Panc1 (cell line): ENCODE results near the gene PRDM12. TPM values are rescaled to one million over a fixed set of nuclear protein-coding genes. Genes with fewer than 3 reads are reported as not detected.

Experiments used
- ATAC-seq: fragments of 200-7000 bp; cut with Tn5 transposase; 2 replicates; pipeline ENCODE4 v1.9.1; 2020; ENCODE audit warnings: mild to moderate bottlenecking, moderate library complexity
- BruUV-seq: library from RNA; stranded (reverse); fragments of 400-500 nt; replicated peaks from 2 replicates; lab custom pipeline; 2021; lab: Mats Ljungman, UMichigan
- CTCF ChIA-PET: fragments of 300-600 bp; sonication (Branson Sonifier 250); formaldehyde crosslinking; loops from one replicate; lab custom pipeline; 2022; ENCODE audit warnings: antibody characterized with exemption; lab: Charles Lee
- POLR2A ChIA-PET: fragments of 300-600 bp; sonication (Branson Sonifier 250); formaldehyde crosslinking; loops from one replicate; lab custom pipeline; 2022; ENCODE audit warnings: antibody characterized with exemption; lab: Charles Lee
- DNase-seq: peaks from one replicate; pipeline ENCODE4 v3.0.0-alpha.2; 2010; ENCODE audit warnings: low read depth, low spot score
- H3K27ac ChIP-seq: 2 replicates; pipeline ENCODE4 v1.5.1; 2011; ENCODE audit warnings: mild to moderate bottlenecking, low read length, inconsistent platforms
- H3K27me3 ChIP-seq: fragments of 200-500 bp; sonication (Bioruptor generic); 2 replicates; pipeline ENCODE4 v1.6.0; 2014; ENCODE audit warnings: low read length, inconsistent platforms; ENCODE audit not compliant: control insufficient read depth, insufficient read depth
- H3K36me3 ChIP-seq: fragments of 200-500 bp; sonication (Bioruptor generic); 2 replicates; pipeline ENCODE4 v1.5.1; 2014; ENCODE audit warnings: inconsistent platforms, mild to moderate bottlenecking, low read length, moderate library complexity; ENCODE audit not compliant: control insufficient read depth, insufficient read depth
- H3K4me1 ChIP-seq: 2 replicates; pipeline ENCODE4 v1.5.1; 2011; ENCODE audit warnings: inconsistent platforms, mild to moderate bottlenecking, low read length, moderate library complexity; ENCODE audit not compliant: control insufficient read depth, insufficient read depth
- H3K4me3 ChIP-seq, 2 experiments: 2 replicates each; pipeline ENCODE4 v1.5.1; 2011 to 2012; ENCODE audit warnings: low read depth in 2 of 2, low read length in 2 of 2, mild to moderate bottlenecking in 2 of 2, inconsistent platforms in 1 of 2, moderate library complexity in 1 of 2
- H3K9me3 ChIP-seq: fragments of 200-500 bp; sonication (Bioruptor generic); 2 replicates; pipeline ENCODE4 v1.5.1; 2014; ENCODE audit warnings: low read depth, mild to moderate bottlenecking, inconsistent platforms, low read length, moderate library complexity; ENCODE audit not compliant: control insufficient read depth, insufficient read depth
- POLR2AphosphoS5 ChIP-seq: IDR thresholded peaks from 2 replicates; pipeline ENCODE4 v1.6.1; 2012; ENCODE audit warnings: mild to moderate bottlenecking, low read depth, low read length, moderate library complexity
- SIN3A ChIP-seq: IDR thresholded peaks from 2 replicates; pipeline ENCODE4 v1.6.1; 2012; ENCODE audit warnings: low read depth, mild to moderate bottlenecking, low read length, moderate library complexity, borderline replicate concordance; ENCODE audit not compliant: insufficient read depth
- TCF7L2 ChIP-seq: IDR thresholded peaks from 2 replicates; pipeline ENCODE4 v1.6.1; 2011; ENCODE audit warnings: mild to moderate bottlenecking, low read depth, low read length, inconsistent platforms
- in situ Hi-C: cut with HindIII; loops from 2 replicates; pipeline ENCODE4 v1.10.0; 2016; ENCODE audit warnings: low sequenced_read_pairs, low pct_unique_long_range_greater_than_20kb
- intact Hi-C: fragments of 100-400 bp; cut with micrococcal nuclease; formaldehyde crosslinking; loops from one replicate; pipeline ENCODE4 v1.10.0; 2022; ENCODE audit not compliant: unreplicated experiment
- total RNA-seq: library from RNA; stranded (reverse); gene quantifications from one replicate; pipeline ENCODE4 v1.2.1, GENCODE V29; 2021; ENCODE audit not compliant: unreplicated experiment
- TF ChIP-seq, protein P1 (sequence below), 2 experiments: IDR thresholded peaks; 2 replicates each; pipeline ENCODE4 v1.6.1; 2011 to 2012; ENCODE audit warnings: low read depth in 2 of 2, control low read depth in 1 of 2, low read length in 1 of 2, mild to moderate bottlenecking in 1 of 2, moderate library complexity in 1 of 2; ENCODE audit not compliant: insufficient read depth in 1 of 2
- TF ChIP-seq, protein P2 (sequence below): fragments of 450-650 bp; IDR thresholded peaks from 2 replicates; pipeline ENCODE4 v1.5.1; 2017; ENCODE audit warnings: mild to moderate bottlenecking

Gene PRDM12
- total RNA-seq, 1 experiment from 2014 or later = 0.08 TPM

DNA sequence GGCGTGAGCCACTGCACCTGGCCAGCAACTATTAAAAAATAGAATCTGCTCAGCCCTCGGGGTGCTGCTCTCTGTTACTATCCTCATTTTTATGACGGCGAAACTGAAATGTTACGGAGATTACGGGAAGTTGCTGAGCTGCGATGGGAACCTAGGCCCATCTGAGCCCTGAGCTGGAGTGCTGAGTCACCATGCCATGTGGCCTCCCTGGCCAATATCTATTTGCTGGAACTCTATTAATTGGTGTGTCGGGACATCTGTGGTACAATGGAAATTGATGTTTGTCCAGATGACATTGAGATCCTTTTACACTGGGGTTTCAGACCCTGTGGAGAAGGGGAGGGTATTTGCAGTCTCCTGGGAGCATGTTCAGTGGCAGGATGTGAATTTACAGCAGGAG, 8.1 kb downstream of the PRDM12 start:
- H3K27ac ChIP-seq = no peak overlapping the region
- H3K36me3 ChIP-seq = no peaks in the 10 kb centered on the region
- ChIA-PET CTCF (no interaction called here), POLR2A (no interaction called here)
- TF ChIP-seq, protein P1, sequence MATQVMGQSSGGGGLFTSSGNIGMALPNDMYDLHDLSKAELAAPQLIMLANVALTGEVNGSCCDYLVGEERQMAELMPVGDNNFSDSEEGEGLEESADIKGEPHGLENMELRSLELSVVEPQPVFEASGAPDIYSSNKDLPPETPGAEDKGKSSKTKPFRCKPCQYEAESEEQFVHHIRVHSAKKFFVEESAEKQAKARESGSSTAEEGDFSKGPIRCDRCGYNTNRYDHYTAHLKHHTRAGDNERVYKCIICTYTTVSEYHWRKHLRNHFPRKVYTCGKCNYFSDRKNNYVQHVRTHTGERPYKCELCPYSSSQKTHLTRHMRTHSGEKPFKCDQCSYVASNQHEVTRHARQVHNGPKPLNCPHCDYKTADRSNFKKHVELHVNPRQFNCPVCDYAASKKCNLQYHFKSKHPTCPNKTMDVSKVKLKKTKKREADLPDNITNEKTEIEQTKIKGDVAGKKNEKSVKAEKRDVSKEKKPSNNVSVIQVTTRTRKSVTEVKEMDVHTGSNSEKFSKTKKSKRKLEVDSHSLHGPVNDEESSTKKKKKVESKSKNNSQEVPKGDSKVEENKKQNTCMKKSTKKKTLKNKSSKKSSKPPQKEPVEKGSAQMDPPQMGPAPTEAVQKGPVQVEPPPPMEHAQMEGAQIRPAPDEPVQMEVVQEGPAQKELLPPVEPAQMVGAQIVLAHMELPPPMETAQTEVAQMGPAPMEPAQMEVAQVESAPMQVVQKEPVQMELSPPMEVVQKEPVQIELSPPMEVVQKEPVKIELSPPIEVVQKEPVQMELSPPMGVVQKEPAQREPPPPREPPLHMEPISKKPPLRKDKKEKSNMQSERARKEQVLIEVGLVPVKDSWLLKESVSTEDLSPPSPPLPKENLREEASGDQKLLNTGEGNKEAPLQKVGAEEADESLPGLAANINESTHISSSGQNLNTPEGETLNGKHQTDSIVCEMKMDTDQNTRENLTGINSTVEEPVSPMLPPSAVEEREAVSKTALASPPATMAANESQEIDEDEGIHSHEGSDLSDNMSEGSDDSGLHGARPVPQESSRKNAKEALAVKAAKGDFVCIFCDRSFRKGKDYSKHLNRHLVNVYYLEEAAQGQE (IDR thresholded peaks at IDR 0.05; ENCODE audit: insufficient read depth in 1 of 2, low read depth in 2 of 2, low read length in 1 of 2) = no peak
- TF ChIP-seq, protein P2, sequence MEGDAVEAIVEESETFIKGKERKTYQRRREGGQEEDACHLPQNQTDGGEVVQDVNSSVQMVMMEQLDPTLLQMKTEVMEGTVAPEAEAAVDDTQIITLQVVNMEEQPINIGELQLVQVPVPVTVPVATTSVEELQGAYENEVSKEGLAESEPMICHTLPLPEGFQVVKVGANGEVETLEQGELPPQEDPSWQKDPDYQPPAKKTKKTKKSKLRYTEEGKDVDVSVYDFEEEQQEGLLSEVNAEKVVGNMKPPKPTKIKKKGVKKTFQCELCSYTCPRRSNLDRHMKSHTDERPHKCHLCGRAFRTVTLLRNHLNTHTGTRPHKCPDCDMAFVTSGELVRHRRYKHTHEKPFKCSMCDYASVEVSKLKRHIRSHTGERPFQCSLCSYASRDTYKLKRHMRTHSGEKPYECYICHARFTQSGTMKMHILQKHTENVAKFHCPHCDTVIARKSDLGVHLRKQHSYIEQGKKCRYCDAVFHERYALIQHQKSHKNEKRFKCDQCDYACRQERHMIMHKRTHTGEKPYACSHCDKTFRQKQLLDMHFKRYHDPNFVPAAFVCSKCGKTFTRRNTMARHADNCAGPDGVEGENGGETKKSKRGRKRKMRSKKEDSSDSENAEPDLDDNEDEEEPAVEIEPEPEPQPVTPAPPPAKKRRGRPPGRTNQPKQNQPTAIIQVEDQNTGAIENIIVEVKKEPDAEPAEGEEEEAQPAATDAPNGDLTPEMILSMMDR = no peak
- no peak for TF ChIP-seq POLR2AphosphoS5
- TF ChIP-seq SIN3A = no peak
- no peak for TF ChIP-seq TCF7L2
- intact Hi-C loops = no loop called here
- in situ Hi-C loops = no loop called here
- H3K4me3 ChIP-seq = no peak overlapping the region
- BruUV-seq = no TSS peak
- no peaks in the 10 kb centered on the region for H3K9me3 ChIP-seq
- no peak for DNase-seq
- ATAC-seq = no peak
- no peaks in the 10 kb centered on the region for H3K27me3 ChIP-seq
- H3K4me1 ChIP-seq = no peaks in the 10 kb centered on the region

DNA sequence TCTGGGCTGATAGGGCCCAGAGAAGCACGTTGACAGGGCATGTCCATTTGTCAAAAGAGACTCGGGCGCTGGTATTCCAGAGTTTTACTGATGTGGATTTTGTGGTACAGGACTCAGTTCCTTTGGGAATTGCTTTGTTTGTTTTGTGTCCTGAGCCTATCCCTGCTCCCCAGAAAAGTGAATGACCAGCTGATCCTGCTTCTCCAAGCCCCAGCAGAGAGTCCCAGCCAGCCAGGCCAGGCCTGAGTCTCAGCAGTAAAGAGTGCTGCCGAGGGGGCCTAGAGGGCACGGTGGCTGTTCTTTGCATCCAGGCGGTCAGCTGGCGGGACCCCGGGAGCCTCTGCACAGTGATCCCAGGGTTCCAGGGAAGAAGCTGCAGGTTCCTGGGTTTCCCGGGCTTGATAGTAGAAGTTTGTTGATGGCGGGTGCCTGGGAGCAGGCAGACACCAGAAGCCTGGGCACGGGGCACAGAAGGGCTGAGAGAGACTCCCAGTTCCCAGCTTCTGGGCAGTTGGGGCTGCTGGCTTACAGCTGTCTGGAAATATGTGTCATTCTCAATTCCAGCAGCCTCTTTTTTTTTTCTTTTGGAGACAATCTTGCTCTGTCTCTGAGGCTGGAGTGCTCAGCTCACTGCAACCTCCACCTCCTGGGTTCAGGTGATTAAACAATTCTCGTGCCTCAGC, 8.7 kb downstream of the PRDM12 start:
- intact Hi-C loops (no loop called here), in situ Hi-C loops (no loop called here)
- POLR2A ChIA-PET = no interaction called here
- Histone ChIP-seq H3K4me1 (no peaks in the 10 kb centered on the region), H3K27me3 (no peaks in the 10 kb centered on the region), H3K27ac (no peak overlapping the region), H3K4me3 (no peak overlapping the region), H3K36me3 (no peaks in the 10 kb centered on the region), H3K9me3 (no peaks in the 10 kb centered on the region)
- CTCF ChIA-PET = no interaction called here
- no peak for DNase-seq
- BruUV-seq = no TSS peak
- ATAC-seq = no peak
- no peak for TF ChIP-seq SIN3A
- TF ChIP-seq, protein P2 = no peak
- no peak for TF ChIP-seq POLR2AphosphoS5
- no peak for TF ChIP-seq TCF7L2
- TF ChIP-seq, protein P1 (IDR thresholded peaks at IDR 0.05; ENCODE audit: insufficient read depth in 1 of 2, low read depth in 2 of 2, low read length in 1 of 2) = no peak
